Effector memory CD4-positive, alpha-beta T cell (primary cell): ENCODE data around the gene ZNF528.

Source experiments
- DNase-seq, 3 donors: peaks; one replicate each; pipeline ENCODE4 v3.0.0-alpha.2; 2020
- H3K27ac ChIP-seq: 2 replicates; pipeline ENCODE4 v1.7.0; 2013; ENCODE audit warnings: mild to moderate bottlenecking, low read length, moderate library complexity; ENCODE audit not compliant: insufficient read depth, poor library complexity, severe bottlenecking
- H3K27me3 ChIP-seq: replicated peaks from 2 replicates; pipeline ENCODE4 v1.7.0; 2013; ENCODE audit warnings: mild to moderate bottlenecking, low read length; ENCODE audit not compliant: insufficient read depth, control insufficient read depth, poor library complexity, severe bottlenecking
- H3K36me3 ChIP-seq: 2 replicates; pipeline ENCODE4 v1.7.0; 2013; ENCODE audit warnings: mild to moderate bottlenecking, low read length, moderate library complexity; ENCODE audit not compliant: control insufficient read depth, insufficient read depth
- H3K4me1 ChIP-seq: 2 replicates; pipeline ENCODE4 v1.7.0; 2013; ENCODE audit warnings: low read length, mild to moderate bottlenecking; ENCODE audit not compliant: control insufficient read depth, insufficient read depth, poor library complexity, severe bottlenecking
- H3K4me3 ChIP-seq: 2 replicates; pipeline ENCODE4 v1.7.0; 2013; ENCODE audit warnings: low read length, low read depth, mild to moderate bottlenecking; ENCODE audit not compliant: insufficient read depth, poor library complexity, severe bottlenecking
- H3K9me3 ChIP-seq: 2 replicates; pipeline ENCODE4 v1.7.0; 2013; ENCODE audit warnings: mild to moderate bottlenecking, low read length, moderate library complexity; ENCODE audit not compliant: control insufficient read depth
- total RNA-seq, 3 donors: gene quantifications; one replicate each; lab custom pipeline; 2026; lab: John Stamatoyannopoulos, UW

Gene ZNF528
- total RNA-seq: 6.6 to 18.4 (median 17.8) reads per million in 3 donors

DNA sequence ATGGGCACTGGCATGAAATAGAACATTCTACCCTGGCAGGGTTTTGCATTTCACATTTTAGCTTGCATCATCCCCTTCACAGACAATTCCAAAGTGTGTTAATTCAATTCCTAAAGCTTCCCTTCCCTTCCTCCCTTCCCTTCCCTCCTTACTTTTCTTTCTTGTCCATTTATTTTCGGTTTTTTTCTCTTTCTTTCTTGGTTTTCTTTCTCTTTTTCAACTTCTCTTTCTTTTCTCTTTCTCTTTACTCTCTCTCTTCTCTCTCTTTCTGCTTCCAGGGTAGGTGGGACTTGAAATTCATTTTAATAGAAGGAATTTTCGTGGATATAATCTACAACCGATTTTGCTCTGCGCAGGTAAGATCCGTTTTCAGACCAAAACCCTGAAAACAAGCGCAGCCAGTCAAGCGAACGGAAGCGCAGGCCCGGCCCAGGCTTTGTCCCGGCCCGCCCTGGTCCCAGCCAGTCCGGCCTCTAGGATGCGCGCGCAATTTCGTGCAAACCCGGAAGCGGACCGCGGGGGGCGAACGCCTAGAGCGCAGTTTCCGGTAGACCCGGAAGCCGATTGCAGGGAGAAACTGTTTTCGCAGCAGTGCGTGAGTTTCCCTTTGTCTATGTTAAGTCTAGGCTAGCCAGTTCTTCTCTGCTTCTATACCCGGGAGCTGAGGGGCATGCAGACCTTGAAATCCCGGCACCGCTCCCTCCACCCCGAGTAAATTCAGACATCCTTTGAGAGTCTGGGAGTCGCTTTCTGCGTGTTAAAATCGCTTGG, at the start of gene ZNF528:
ZNF528 (plus strand) TSS at position 540 of the 771 bp plus-strand sequence. CDS start 4,165 bp downstream, outside the sequence.
- Histone ChIP-seq H3K27me3 (no peaks in the 10 kb centered on the region), H3K9me3 (no peaks in the 10 kb centered on the region), H3K27ac (peak within 1 kb of the TSS; percentile 46), H3K36me3 (peaks cover 15% of the 10 kb centered on the region), H3K4me3 (peak within 1 kb of the TSS; percentile 80), H3K4me1 (no peaks in the 10 kb centered on the region)
- DNase-seq: peak; percentile 78 to 94 (median 86)

DNA sequence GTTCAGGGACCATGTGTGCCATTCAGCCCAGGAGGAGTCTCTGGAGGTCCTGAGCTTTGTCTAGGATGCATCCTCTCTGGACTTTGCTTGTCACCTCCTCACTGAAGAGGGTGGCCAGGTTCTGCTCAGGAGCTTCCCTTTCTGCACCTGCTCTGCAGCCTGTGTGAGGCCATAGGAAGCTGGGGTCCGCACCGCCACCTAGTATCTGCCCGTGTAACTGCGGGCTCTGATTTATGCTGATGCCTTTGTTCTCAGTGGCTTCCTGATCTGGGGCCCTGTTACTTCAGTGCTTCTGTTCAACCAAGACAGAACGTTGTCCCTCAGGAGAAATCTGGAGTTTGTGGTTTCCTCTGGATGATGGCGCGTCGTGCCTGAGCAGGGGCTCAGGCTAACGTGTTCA, 46.1 kb upstream of the ZNF528 start:
- Histone ChIP-seq H3K4me1 (no peaks in the 10 kb centered on the region), H3K27me3 (no peaks in the 10 kb centered on the region), H3K36me3 (peaks cover 7% of the 10 kb centered on the region), H3K4me3 (no peak overlapping the region), H3K9me3 (no peaks in the 10 kb centered on the region), H3K27ac (no peak overlapping the region)
- DNase-seq: no peak

DNA sequence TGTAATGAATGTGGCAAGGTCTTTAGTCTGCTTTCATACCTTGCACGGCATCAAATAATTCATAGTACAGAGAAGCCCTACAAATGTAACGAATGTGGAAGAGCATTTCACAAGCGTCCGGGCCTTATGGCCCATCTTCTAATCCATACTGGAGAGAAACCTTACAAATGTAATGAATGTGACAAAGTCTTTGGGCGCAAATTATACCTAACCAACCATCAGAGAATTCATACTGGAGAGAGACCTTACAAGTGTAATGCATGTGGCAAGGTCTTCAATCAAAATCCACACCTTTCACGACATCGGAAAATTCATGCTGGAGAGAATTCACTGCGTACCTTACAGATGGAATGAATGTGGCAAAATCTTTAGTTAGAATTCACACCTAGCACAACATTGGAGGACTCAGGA, 31.2 kb upstream of the ZNF528 start:
- Histone ChIP-seq H3K27ac (no peak overlapping the region), H3K4me3 (no peak overlapping the region), H3K36me3 (no peaks in the 10 kb centered on the region), H3K9me3 (peaks cover 19% of the 10 kb centered on the region), H3K27me3 (no peaks in the 10 kb centered on the region), H3K4me1 (peaks cover 10% of the 10 kb centered on the region)
- DNase-seq: no peak

DNA sequence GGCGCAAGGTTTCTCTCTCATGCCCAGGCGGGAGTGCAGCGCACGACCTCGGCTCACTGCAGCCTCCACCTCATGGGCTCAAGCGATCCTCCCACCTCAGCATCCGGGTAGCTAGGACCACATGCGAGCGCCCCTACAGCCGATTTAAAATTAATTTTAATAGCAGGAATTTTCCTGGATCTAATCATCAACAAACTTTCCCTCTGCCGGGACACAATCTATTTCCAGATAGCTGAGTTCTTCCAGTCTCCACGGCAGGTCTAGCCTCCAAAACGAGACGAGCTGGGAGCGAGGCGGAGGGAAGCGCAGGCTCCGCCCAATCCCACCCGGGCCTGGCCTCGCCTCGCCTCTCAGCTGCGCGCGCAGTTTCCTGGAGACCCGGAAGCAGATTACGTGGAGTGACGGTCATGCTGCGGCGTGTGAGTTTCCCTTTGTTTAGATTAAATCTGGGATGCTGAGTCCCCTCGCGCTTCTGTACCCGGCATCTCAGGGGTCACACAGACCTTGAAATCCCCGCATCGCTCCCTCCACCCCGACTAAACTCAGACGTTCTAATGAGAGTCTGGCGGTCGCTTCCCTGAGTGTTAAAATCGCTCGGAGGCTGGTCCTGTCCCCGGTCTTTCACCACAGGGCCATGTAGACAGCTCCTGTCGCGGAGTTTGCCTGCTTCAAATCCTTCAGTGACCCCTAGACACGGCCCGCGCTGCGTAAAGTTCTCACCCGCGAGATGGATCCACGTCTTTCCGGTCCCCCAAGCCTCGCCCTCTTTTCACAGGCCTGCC, 27.9 kb upstream of the ZNF528 start, which contains the start of gene ZNF880:
ZNF880 (plus strand) TSS at position 365 of the 782 bp plus-strand sequence; CDS start at position 408, 43 bp downstream.
- H3K9me3 ChIP-seq: peaks cover 20% of the 10 kb centered on the region
- H3K4me3 ChIP-seq: peak within 1 kb of the TSS; percentile 92
- peak within 1 kb of the TSS; percentile 92 for H3K27ac ChIP-seq
- no peaks in the 10 kb centered on the region for H3K27me3 ChIP-seq
- DNase-seq: peak; percentile 72 to 89 (median 82)
- H3K4me1 ChIP-seq: peaks cover 10% of the 10 kb centered on the region
- H3K36me3 ChIP-seq: peaks cover 17% of the 10 kb centered on the region

DNA sequence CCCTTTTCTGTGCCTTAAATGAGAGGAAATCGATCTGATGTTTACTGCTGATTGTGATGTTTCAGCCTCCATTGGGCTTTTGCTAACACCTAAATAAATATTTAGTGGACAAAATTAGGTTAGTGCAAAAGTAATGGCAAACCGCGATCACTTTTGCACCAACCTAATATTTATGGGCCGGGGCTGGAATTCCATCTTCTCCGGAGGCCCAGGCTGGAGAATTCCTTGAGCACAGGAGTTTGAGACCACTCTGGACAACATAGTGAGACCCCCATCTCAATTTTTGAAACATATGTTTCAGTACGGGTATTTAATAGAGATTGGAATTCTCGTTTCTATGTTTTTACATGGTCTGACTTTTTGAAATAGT, 27.3 kb upstream of the ZNF528 start:
- peaks cover 10% of the 10 kb centered on the region for H3K4me1 ChIP-seq
- H3K9me3 ChIP-seq: peaks cover 15% of the 10 kb centered on the region
- DNase-seq: no peak
- H3K4me3 ChIP-seq: peak overlapping the region; percentile 92
- H3K27ac ChIP-seq: peak overlapping the region; percentile 92
- no peaks in the 10 kb centered on the region for H3K27me3 ChIP-seq
- H3K36me3 ChIP-seq: peaks cover 21% of the 10 kb centered on the region

DNA sequence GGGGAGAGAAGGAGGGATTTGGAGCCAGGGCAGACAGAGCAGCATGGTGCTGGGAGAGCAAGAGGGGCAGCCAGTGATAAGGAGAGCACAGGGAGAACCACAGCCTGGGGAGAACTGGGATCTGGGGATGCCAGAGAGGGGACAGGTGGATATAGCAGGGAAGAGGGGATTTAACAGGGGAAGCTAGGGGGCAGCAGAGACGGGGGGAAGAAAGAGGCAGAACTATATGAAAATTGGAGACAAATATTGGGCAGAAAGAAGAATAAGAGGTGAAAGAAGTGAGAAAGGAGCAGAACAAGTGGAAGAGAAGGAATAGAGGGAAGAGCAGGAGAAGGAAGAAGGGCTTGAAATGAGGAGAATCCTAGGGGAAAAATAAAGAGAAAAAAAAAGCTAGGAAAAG, 6.5 kb upstream of the ZNF528 start:
- H3K27ac ChIP-seq: no peak overlapping the region
- H3K4me3 ChIP-seq: no peak overlapping the region
- H3K4me1 ChIP-seq: no peaks in the 10 kb centered on the region
- peaks cover 32% of the 10 kb centered on the region for H3K9me3 ChIP-seq
- H3K27me3 ChIP-seq: no peaks in the 10 kb centered on the region
- H3K36me3 ChIP-seq: no peaks in the 10 kb centered on the region
- DNase-seq: no peak

DNA sequence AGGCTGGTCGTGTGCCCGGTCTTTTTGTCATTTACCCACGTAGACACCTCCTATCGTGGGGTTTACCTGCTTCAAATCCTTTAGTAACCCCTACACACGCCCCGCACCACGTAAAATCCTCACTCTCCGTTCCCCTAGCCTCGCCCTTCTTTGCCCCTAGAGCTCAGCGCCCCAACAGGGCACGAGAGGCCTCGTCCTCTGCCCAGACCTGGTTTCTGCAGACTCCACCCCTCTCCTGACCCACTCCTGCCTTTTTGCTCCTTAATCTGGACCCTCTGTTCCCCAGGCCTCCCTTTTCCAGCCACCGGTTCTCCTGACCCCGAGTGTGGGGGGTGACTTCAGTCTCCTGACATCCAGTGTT, 412 bp downstream of the ZNF528 start:
- Histone ChIP-seq H3K4me1 (no peaks in the 10 kb centered on the region), H3K36me3 (peaks cover 19% of the 10 kb centered on the region), H3K27ac (peak overlapping the region; percentile 46), H3K27me3 (no peaks in the 10 kb centered on the region), H3K4me3 (peak overlapping the region; percentile 80), H3K9me3 (no peaks in the 10 kb centered on the region)
- no peak for DNase-seq

DNA sequence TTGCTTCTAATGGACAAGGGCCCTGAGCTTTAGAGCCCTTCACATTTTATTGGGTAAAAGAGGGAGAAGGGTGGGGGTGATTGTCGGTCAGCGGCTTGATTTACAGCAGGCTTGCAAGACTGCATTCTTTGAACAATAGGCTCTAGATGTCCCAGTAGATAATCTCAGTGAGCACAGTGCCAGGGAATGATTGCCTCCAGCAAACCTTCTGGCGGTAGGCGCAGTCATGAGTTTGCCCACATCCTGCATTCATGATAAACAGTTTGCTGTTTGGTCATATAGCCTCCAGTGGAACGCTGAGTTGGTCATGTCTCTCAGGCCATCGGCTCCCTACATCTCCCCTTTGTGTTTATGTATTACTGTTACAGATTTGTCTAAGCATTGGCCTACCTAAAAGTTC, 12.6 kb downstream of the ZNF528 start:
- Histone ChIP-seq H3K27me3 (no peaks in the 10 kb centered on the region), H3K4me1 (no peaks in the 10 kb centered on the region), H3K9me3 (peaks cover 47% of the 10 kb centered on the region), H3K36me3 (peaks cover 68% of the 10 kb centered on the region), H3K27ac (no peak overlapping the region), H3K4me3 (no peak overlapping the region)
- no peak for DNase-seq

DNA sequence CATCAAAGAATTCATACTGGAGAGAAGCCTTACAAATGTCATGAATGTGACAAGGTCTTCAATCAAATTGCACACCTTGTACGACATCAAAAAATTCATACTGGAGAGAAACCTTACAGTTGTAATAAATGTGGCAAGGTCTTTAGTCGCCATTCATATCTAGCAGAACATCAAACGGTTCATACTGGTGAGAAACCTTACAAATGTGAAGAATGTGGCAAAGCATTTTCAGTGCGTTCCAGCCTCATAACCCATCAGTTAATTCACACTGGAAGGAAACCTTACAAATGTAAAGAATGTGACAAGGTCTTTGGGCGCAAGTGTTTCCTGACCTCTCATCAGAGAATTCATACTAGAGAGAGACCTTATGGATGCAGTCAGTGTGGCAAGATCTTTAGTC, 18.1 kb downstream of the ZNF528 start:
- H3K4me1 ChIP-seq: no peaks in the 10 kb centered on the region
- no peak overlapping the region for H3K4me3 ChIP-seq
- H3K27ac ChIP-seq: no peak overlapping the region
- peaks cover 68% of the 10 kb centered on the region for H3K9me3 ChIP-seq
- peaks cover 15% of the 10 kb centered on the region for H3K36me3 ChIP-seq
- no peak for DNase-seq
- H3K27me3 ChIP-seq: no peaks in the 10 kb centered on the region

DNA sequence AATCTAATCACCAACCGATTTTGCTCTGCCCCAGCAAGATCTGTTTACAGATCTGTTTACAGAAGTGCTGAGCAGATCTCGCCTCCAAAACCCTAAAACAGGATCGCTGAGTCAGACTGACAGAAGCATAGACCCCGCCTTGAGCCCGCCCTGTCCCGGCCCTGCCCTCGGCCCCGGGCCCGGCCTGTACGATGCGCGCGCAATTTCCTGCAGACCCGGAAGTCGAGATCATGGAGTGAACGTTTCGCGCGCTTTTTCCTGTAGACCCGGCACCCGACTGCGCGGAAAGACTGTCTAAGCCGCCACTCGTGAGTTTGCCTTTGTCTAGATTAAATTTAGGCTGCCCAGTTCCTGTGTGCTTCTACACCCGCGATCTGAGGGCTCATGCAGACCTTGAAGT, 31.3 kb downstream of the ZNF528 start, which contains the start of gene ZNF534:
ZNF534 (plus strand) TSS at position 212 of the 400 bp plus-strand sequence. CDS start 2,327 bp downstream, outside the sequence.
- Histone ChIP-seq H3K36me3 (no peaks in the 10 kb centered on the region), H3K27me3 (no peaks in the 10 kb centered on the region), H3K27ac (no peak within 1 kb of the TSS), H3K4me3 (no peak within 1 kb of the TSS), H3K4me1 (no peaks in the 10 kb centered on the region), H3K9me3 (peaks cover 10% of the 10 kb centered on the region)
- DNase-seq: no peak
